ENCODE data around the gene ATF2. TPM values are rescaled to one million over a fixed set of nuclear protein-coding genes. Genes with fewer than 3 reads are reported as not detected.

ATF2 gene
- total and polyA plus RNA-seq, 2 of the 8 experiments (the other 6 are each of a cell fraction or from before 2014, with no cell fraction given) = 31.2 to 46.5 TPM

- no peak overlapping the region for H3K4ac ChIP-seq (replicated peaks; ENCODE audit: insufficient read length, low read depth, low read length)
- H3K27ac ChIP-seq (ENCODE audit: low read depth, low read length) = no peak overlapping the region
- no peak overlapping the region for H2BK12ac ChIP-seq (ENCODE audit: low read depth, low read length)
- H2BK5ac ChIP-seq (ENCODE audit: low read depth, low read length) = no peak overlapping the region
- no peak overlapping the region for H2AFZ ChIP-seq (ENCODE audit: low read length)
- H3K27me3 ChIP-seq (replicated peaks in 1 of 4; ENCODE audit: control insufficient read depth in 3 of 4, extremely low read depth in 1 of 4, insufficient read depth in 3 of 4, low read length in 3 of 4) = no peaks in the 10 kb centered on the region
- H2AK5ac ChIP-seq (ENCODE audit: low read depth, low read length) = no peak overlapping the region
- H3K4me3 ChIP-seq (ENCODE audit: extremely low read depth in 1 of 4, insufficient read depth in 2 of 4, low read depth in 3 of 4, low read length in 4 of 4) = no peak overlapping the region
- no peaks in the 10 kb centered on the region; a peak in 1 of 4 replicates for H3K9me3 ChIP-seq (ENCODE audit: insufficient read depth in 2 of 2, low read depth in 1 of 2, low read length in 1 of 2)
- FAIRE-seq (no peak), DNase-seq (ENCODE audit: low read depth in 1 of 2, low spot score in 2 of 2) (no peak)
- CTCF ChIA-PET (ENCODE audit: partially characterized antibody) = interaction anchor here (0.6 to 0.7 kb wide), 2 partner anchors 87 to 329 kb away, joined by 4 read pairs; no protein-coding TSS in a partner anchor
- H3K4me1 ChIP-seq (replicated peaks in 1 of 4; ENCODE audit: control insufficient read depth in 3 of 4, insufficient read depth in 4 of 4, low read length in 3 of 4) = no peaks in the 10 kb centered on the region; a peak in 1 of 7 replicates
- H3K9ac ChIP-seq (replicated peaks in 1 of 4; ENCODE audit: extremely low read depth in 1 of 4, low read depth in 3 of 4, low read length in 3 of 4) = no peak overlapping the region
- no peaks in the 10 kb centered on the region for H3K79me1 ChIP-seq (ENCODE audit: low read depth, low read length)
- no peaks in the 10 kb centered on the region for H3K23me2 ChIP-seq (ENCODE audit: low read depth, low read length)
- no peak for TF ChIP-seq ATF3 (IDR thresholded peaks at IDR 0.05; ENCODE audit: insufficient read depth, low read depth, low read length)
- TF ChIP-seq SUZ12 (IDR thresholded peaks at IDR 0.05; ENCODE audit: low read length) = no peak
- no peak for TF ChIP-seq GTF2F1 (IDR thresholded peaks at IDR 0.05; ENCODE audit: borderline replicate concordance, low read depth, low read length)
- TF ChIP-seq POU5F1 (IDR thresholded peaks at IDR 0.05; ENCODE audit: low read depth, low read length) = no peak
- no peak for TF ChIP-seq CBX8 (IDR thresholded peaks at IDR 0.05; ENCODE audit: borderline replicate concordance, low read depth, low read length)
- no peak for TF ChIP-seq SP4 (IDR thresholded peaks at IDR 0.05; ENCODE audit: low read length)
- TF ChIP-seq SRF (IDR thresholded peaks at IDR 0.05; ENCODE audit: low read depth, low read length) = no peak
- TF ChIP-seq SIX5 (IDR thresholded peaks at IDR 0.05; ENCODE audit: low read depth, low read length) = no peak
- POLR2A ChIA-PET (ENCODE audit: partially characterized antibody) = interaction anchor here (0.7 kb wide), 1 partner anchor 264 kb away, joined by 5 read pairs; no protein-coding TSS in a partner anchor
- no peak overlapping the region for H2BK15ac ChIP-seq (ENCODE audit: low read length)
- no peak overlapping the region for H3K56ac ChIP-seq (replicated peaks; ENCODE audit: insufficient read length, low read depth, low read length)
- no peaks in the 10 kb centered on the region for H3K79me2 ChIP-seq (ENCODE audit: control insufficient read depth in 1 of 2, insufficient read depth in 2 of 2, low read length in 2 of 2)
- H4K8ac ChIP-seq (ENCODE audit: extremely low read depth, insufficient read depth, low read length) = no peak overlapping the region
- no peak overlapping the region for H2BK20ac ChIP-seq (ENCODE audit: low read length)
- H3K18ac ChIP-seq (ENCODE audit: extremely low read depth, low read length) = no peak overlapping the region
- H4K20me1 ChIP-seq (replicated peaks in 1 of 2; ENCODE audit: control insufficient read depth in 1 of 2, insufficient read depth in 2 of 2, low read length in 2 of 2) = no peaks in the 10 kb centered on the region
- no peaks in the 10 kb centered on the region for H3K36me3 ChIP-seq (ENCODE audit: control insufficient read depth in 2 of 4, insufficient read depth in 4 of 4, low read length in 3 of 4)
- H3K14ac ChIP-seq (ENCODE audit: insufficient read length) = no peak overlapping the region
- H4K91ac ChIP-seq (replicated peaks; ENCODE audit: insufficient read length, low read length) = no peak overlapping the region
- H3K23ac ChIP-seq (ENCODE audit: insufficient read length) = no peak overlapping the region
- no peak overlapping the region for H2BK120ac ChIP-seq (replicated peaks; ENCODE audit: low read depth, low read length)
- no peak overlapping the region for H4K5ac ChIP-seq (ENCODE audit: insufficient read length, low read depth, low read length)
- 100% methylated on average over 2 of the region's 2 CpGs; no CpG with 5 or more reads in 1 of the 2 experiments for WGBS, 2 experiments (ENCODE audit: extremely low coverage in 1 of 2, insufficient coverage in 1 of 2, insufficient read length in 1 of 2, insufficient replicate concordance in 2 of 2, low coverage in 1 of 2, low lambda C conversion rate in 2 of 2, missing lambda C conversion rate in 1 of 2)
- H3K4me2 ChIP-seq (ENCODE audit: insufficient read depth in 1 of 2, low read depth in 2 of 2, low read length in 2 of 2) = no peak overlapping the region
These were observed 141.6 kb downstream of the ATF2 start for GRCh38 chr2:175026385-175026784.
